ENCODE results near the gene GPR135. TPM values are rescaled to one million over a fixed set of nuclear protein-coding genes. Genes with fewer than 3 reads are reported as not detected.
A peak's percentile ranks its signal among the peaks of the same experiment; 100 is the strongest.

GPR135 gene
- total RNA-seq, 1 experiment from 2014 or later = 6.7 TPM

DNA sequence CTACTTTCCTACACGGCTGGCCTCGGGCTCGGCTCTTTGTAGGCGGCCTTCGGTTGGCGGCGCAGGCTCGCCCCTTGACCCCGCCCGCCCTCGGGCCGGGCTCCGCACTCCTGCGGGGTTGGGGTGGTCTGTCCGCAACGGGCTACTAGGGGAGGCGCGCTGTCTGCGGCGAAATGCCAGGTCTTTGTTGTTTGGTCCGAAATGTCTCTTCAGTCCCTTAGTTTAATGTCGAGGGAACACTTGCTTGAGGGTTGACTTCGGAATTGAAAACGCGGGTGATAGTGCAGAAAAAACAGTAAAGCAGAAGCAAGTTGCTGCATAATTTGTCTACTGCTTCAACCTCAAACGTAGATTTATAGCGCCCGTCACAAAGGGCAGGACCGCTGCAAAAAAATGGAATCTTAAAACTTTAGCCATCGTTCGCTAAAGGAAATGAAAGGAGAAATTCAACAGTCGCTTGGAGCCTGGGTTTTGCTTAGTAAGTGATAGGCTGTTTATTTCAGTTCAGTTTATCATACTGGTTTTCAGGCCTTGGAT lies 19.5 kb upstream of the GPR135 start:
- DNase-seq = peak; percentile 61
- TF ChIP-seq EZH2phosphoT487 (IDR thresholded peaks at IDR 0.05; ENCODE audit: borderline replicate concordance, low read length) (no peak), EZH2 (IDR thresholded peaks at IDR 0.05; ENCODE audit: low read length, unreplicated experiment) (no peak)
- TF ChIP-seq, protein P1, sequence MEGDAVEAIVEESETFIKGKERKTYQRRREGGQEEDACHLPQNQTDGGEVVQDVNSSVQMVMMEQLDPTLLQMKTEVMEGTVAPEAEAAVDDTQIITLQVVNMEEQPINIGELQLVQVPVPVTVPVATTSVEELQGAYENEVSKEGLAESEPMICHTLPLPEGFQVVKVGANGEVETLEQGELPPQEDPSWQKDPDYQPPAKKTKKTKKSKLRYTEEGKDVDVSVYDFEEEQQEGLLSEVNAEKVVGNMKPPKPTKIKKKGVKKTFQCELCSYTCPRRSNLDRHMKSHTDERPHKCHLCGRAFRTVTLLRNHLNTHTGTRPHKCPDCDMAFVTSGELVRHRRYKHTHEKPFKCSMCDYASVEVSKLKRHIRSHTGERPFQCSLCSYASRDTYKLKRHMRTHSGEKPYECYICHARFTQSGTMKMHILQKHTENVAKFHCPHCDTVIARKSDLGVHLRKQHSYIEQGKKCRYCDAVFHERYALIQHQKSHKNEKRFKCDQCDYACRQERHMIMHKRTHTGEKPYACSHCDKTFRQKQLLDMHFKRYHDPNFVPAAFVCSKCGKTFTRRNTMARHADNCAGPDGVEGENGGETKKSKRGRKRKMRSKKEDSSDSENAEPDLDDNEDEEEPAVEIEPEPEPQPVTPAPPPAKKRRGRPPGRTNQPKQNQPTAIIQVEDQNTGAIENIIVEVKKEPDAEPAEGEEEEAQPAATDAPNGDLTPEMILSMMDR (conservative IDR thresholded peaks at IDR 0.05; ENCODE audit: low read depth, low read length) = no peak
- Histone ChIP-seq H4K20me1 (ENCODE audit: low read length) (peaks cover 18% of the 10 kb centered on the region), H3K79me2 (ENCODE audit: low read length) (peaks cover 77% of the 10 kb centered on the region), H3K9me3 (ENCODE audit: low read length) (no peaks in the 10 kb centered on the region), H3K27ac (ENCODE audit: low read length) (peak overlapping the region; percentile 83), H3K9ac (ENCODE audit: low read length) (peak overlapping the region; percentile 88), H3K4me1 (ENCODE audit: insufficient read depth, low read length) (peaks cover 42% of the 10 kb centered on the region), H3F3A (ENCODE audit: low read length, unreplicated experiment) (peaks cover 16% of the 10 kb centered on the region), H2AFZ (ENCODE audit: low read length) (peak overlapping the region; percentile 94), H3K4me3 (ENCODE audit: low read length) (peak overlapping the region; percentile 79), H3K27me3 (ENCODE audit: low read length) (no peaks in the 10 kb centered on the region), H3K9me2 (replicated peaks; ENCODE audit: low read length) (no peaks in the 10 kb centered on the region), H3K36me3 (ENCODE audit: low read depth, low read length) (peaks cover 30% of the 10 kb centered on the region; the same call in 1 of the 2 replicates), H3K4me2 (ENCODE audit: low read length) (peak overlapping the region; percentile 79)
- POLR2A ChIA-PET (ENCODE audit: unreplicated experiment) = interaction anchor here (0.5 to 1.0 kb wide), 7 partner anchors 19 to 1414 kb away, joined by 3 to 13 read pairs (median 4); partner anchors contain the start of gene DHRS7
- intact Hi-C loops (cut with micrococcal nuclease) = loop anchor here (5.0 to 10.0 kb wide), 3 partner anchors 207 to 1240 kb away; partner anchors contain the start of genes PPM1A and PSMA3
- TSS peak; percentile 59 for BruUV-seq (replicated peaks)
- CTCF ChIA-PET = interaction anchor here (0.9 to 1.5 kb wide), 7 partner anchors 20 to 738 kb away, joined by 3 to 24 read pairs (median 6); partner anchors contain the start of gene CCDC175
- peak; percentile 19 for ATAC-seq

DNA sequence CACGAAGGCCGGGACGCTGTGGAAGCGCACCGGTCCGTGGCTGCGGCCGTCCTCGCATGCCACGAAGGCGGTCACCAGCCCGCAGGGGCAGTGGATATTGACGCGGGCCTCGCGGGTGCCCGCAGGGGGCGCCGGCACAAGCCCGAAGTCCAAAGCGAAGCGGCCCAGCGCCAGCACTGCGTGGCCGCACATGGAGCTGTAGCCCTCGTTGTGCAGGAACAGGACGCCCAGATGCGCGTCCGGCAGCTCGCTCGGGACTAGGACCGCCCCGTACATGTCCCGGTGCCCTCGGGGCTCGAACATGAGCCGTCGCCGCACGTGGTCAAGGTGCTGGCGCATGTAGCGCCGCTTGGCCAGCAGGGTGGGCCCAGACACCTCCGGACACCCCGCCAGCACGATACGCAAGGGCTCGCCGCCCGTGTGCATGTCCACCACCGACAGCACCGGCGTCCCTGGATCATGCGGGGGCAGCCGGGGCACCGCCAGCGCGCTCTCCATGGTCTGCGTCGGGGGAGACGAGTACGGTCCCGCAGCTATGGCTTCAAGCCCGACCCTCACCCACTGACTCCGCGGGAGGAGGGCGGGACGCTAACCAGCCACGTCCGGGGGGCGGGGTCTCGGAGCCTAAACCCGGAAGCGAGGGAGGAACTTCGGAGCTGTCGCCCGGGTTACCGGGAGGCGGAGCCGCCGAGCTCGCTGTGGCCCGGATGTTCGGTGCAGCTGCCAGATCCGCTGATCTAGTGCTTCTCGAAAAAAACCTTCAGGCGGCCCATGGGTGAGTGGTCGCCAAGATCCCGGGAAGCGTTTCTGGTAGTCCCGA lies 18.8 kb upstream of the GPR135 start, which contains the start of the genes JKAMP and L3HYPDH:
JKAMP (plus strand) TSS at position 699 of the 820 bp plus-strand sequence; CDS start at position 772, 73 bp downstream.
L3HYPDH (minus strand) TSS at position 590 of the 820 bp plus-strand sequence; CDS start at position 498, 92 bp downstream.
- intact Hi-C loops (cut with micrococcal nuclease) = loop anchor here (2.0 to 10.0 kb wide), 4 partner anchors 125 to 1239 kb away; partner anchors contain the start of genes PPM1A and PSMA3
- Histone ChIP-seq H3K9ac (ENCODE audit: low read length) (peak within 1 kb of the TSS; percentile 88), H3K27ac (ENCODE audit: low read length) (peak within 1 kb of the TSS; percentile 83), H3K9me3 (ENCODE audit: low read length) (no peaks in the 10 kb centered on the region), H2AFZ (ENCODE audit: low read length) (peak within 1 kb of the TSS; percentile 94), H3K4me1 (ENCODE audit: insufficient read depth, low read length) (peaks cover 42% of the 10 kb centered on the region), H3K36me3 (ENCODE audit: low read depth, low read length) (peaks cover 30% of the 10 kb centered on the region; the same call in 1 of the 2 replicates), H3K27me3 (ENCODE audit: low read length) (no peaks in the 10 kb centered on the region), H3K79me2 (ENCODE audit: low read length) (peaks cover 84% of the 10 kb centered on the region), H3K4me3 (ENCODE audit: low read length) (peak within 1 kb of the TSS; percentile 79), H3F3A (ENCODE audit: low read length, unreplicated experiment) (peaks cover 16% of the 10 kb centered on the region), H4K20me1 (ENCODE audit: low read length) (peaks cover 18% of the 10 kb centered on the region), H3K9me2 (replicated peaks; ENCODE audit: low read length) (no peaks in the 10 kb centered on the region), H3K4me2 (ENCODE audit: low read length) (peak within 1 kb of the TSS; percentile 79)
- POLR2A ChIA-PET (ENCODE audit: unreplicated experiment) = interaction anchor here (0.5 to 1.0 kb wide), 10 partner anchors 13 to 1413 kb away, joined by 3 to 13 read pairs (median 3); partner anchors contain the start of gene DHRS7
- TF ChIP-seq, protein P1 (conservative IDR thresholded peaks at IDR 0.05; ENCODE audit: low read depth, low read length) = peak; percentile 92
- TF ChIP-seq EZH2phosphoT487 (IDR thresholded peaks at IDR 0.05; ENCODE audit: borderline replicate concordance, low read length) (peak; percentile 96), EZH2 (IDR thresholded peaks at IDR 0.05; ENCODE audit: low read length, unreplicated experiment) (no peak)
- CTCF ChIA-PET = interaction anchor here (0.5 to 1.5 kb wide), 8 partner anchors 19 to 738 kb away, joined by 3 to 24 read pairs (median 4); partner anchors contain the start of gene CCDC175
- DNase-seq (peak; percentile 100), ATAC-seq (peak; percentile 75)
- BruUV-seq (replicated peaks) = no TSS peak
